Activated gamma-delta T cell (primary cell): Measurements from ENCODE around the gene LURAP1L.

Experiments
- DNase-seq: peaks from one replicate; lab custom pipeline; 2025; lab: John Stamatoyannopoulos, UW
- total RNA-seq, 2 donors: gene quantifications; one replicate each; lab custom pipeline; 2026; lab: John Stamatoyannopoulos, UW

Gene LURAP1L, protein sequence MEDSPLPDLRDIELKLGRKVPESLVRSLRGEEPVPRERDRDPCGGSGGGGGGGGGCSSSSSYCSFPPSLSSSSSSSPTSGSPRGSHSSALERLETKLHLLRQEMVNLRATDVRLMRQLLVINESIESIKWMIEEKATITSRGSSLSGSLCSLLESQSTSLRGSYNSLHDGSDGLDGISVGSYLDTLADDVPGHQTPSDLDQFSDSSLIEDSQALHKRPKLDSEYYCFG
- 0 reads per million in 2 donors for total RNA-seq

GRCh38 chr9:12774861-12775678 is at the start of gene LURAP1L:
TSS of gene LURAP1L (plus strand) at chr9:12775020. CDS start at chr9:12775716, 696 bp downstream.
- no peak for DNase-seq

GRCh38 chr9:12726795-12727194 is 48.0 kb upstream of the LURAP1L start:
- no peak for DNase-seq

- no peak for DNase-seq
Measured at GRCh38 chr9:12730198-12730597, 44.6 kb upstream of the LURAP1L start.

- DNase-seq = no peak
Measured at GRCh38 chr9:12730927-12731326, 43.9 kb upstream of the LURAP1L start.

DNA sequence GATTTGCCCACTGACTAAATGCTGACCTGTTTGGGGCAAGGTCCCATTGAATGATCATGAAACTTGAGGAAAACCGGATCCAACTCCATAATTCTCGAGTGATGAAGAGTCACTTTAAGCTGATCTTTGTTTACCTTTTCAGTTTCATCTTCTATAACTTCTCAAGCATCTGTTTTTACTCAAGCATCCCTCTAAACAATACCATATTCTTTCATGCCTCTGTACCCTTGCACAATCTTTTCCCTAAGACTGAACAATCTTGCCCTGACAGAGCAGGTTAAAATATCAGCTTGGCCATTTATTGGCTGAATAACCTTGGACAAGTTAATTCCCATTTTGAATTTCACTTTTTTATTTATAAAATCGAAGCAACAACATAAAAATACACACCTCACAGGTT is 41.8 kb upstream of the LURAP1L start:
- no peak for DNase-seq

- no peak for DNase-seq
Measured at GRCh38 chr9:12735665-12736064, 39.2 kb upstream of the LURAP1L start.

GRCh38 chr9:12737871-12738270 is 36.9 kb upstream of the LURAP1L start:
- no peak for DNase-seq

- no peak for DNase-seq
Measured at GRCh38 chr9:12739014-12739652, 35.7 kb upstream of the LURAP1L start.

DNA sequence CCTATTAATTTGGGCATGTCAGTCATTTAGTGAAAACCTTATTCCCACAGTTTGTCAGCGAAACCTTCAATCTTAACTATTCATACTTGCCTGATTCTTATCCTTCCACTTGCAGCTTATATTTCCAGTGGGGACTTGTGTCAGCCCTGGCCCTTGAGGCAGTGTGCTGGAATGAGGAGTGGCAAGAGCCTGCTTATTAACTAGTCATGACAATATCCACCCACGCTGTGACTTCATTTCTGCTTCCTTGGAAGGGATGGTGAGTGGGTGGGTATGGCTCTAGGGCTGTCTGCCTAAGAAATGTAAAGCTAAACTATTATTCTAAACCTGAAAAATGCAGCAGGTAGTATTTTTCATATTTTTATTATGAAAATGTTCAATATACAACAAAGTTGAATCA is 34.0 kb upstream of the LURAP1L start:
- no peak for DNase-seq

GRCh38 chr9:12748016-12748415 is 26.8 kb upstream of the LURAP1L start:
- DNase-seq = no peak

DNA sequence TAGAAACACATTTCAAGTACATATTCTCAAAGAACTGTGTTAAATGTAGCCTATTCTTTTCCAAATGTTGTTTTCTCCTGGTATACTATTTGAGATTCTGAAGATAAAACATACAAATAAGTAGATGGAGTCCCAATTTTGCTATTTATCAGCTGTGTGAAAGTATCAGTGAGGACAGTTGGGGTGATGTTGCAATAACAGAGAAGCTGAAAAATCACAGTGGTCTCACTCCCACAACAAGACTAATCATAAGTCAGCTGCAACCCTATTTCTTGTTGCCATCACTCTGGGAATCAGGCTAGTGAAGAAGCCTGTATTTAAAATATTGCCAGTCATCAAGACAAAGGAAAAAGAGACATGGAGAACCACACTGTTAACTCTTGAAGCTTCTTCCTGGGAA is 25.9 kb upstream of the LURAP1L start:
- no peak for DNase-seq

GRCh38 chr9:12753931-12754330 is 20.9 kb upstream of the LURAP1L start:
- no peak for DNase-seq

DNA sequence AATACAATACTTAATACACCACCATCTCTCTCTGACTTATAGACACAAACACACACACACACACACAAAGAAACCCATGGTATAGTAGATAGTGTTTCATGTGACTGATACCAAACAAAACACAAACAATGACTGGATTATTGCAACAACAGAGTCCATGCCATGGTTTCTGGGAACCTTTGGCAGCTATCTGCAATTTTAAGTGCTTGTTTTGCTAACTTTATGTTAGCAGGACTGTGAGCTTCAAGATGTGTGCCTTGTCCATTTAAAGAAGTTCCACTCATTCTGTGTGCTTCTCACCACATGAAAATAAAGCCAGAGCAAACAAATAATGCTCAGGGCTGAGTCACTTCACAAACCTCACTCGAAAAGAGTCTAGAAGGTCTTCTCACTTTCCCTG is 15.1 kb upstream of the LURAP1L start:
- DNase-seq = no peak

- DNase-seq = no peak
Measured at GRCh38 chr9:12760758-12761157, 14.1 kb upstream of the LURAP1L start.

GRCh38 chr9:12764150-12764549 is 10.7 kb upstream of the LURAP1L start:
- no peak for DNase-seq

- DNase-seq = no peak
Measured at GRCh38 chr9:12765088-12765798, 9.6 kb upstream of the LURAP1L start.

- no peak for DNase-seq
Measured at GRCh38 chr9:12766357-12766756, 8.5 kb upstream of the LURAP1L start.

DNA sequence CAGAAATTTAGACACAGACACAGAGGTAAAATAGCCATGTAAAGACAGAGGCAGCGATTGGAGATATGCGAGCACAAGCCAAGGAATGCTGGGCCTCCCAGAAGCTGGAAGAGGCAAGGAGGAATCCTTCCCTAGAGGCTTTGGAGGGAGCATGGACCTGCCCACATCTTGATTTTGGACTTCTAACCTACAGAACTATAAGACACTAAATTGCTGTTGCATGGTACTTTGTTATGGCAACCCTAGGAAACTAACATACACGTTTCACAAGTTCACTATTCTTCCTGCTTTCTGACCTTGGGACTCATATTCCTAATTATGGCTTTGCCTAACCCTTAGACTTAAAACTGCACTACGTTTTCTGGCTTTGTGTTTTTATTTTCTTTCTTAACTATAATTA is 4.6 kb upstream of the LURAP1L start:
- no peak for DNase-seq

- no peak for DNase-seq
Measured at GRCh38 chr9:12771891-12772290, 2.9 kb upstream of the LURAP1L start.

- DNase-seq = no peak
Measured at GRCh38 chr9:12773562-12773961, 1.3 kb upstream of the LURAP1L start.

DNA sequence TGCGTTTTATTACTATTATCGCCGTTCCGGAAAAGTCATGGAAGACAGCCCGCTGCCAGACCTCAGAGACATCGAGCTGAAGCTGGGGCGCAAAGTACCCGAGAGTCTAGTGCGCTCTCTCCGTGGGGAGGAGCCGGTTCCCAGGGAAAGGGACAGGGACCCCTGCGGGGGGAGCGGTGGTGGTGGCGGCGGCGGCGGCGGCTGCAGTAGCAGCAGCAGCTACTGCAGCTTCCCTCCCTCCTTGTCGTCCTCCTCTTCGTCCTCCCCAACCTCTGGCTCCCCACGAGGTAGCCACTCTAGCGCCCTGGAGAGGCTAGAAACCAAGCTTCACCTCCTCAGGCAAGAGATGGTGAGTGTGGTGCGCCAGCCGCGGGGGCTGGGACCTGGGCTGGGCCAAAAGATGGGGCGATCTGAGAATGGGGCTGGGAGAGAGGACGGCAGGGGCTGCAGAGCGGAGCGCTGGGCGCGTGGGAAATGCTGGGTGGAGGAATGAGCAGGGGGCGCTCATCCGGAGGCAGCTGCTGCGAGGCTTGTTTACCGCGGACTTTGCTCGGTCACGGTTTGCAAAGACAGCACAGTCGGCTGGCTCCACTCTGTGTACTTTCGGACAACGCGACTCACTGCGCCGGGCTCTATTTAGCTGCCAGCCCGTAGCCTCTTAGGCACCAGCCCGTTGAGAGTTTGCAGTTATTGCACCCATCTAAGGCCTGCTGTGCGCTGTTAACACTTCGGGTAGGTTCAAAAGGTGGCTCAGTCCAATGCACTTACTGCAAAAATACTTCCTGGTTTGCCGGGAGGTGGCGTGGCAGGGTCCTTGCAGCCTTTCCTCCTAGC is 1.1 kb downstream of the LURAP1L start:
- DNase-seq = no peak
